Hepatic stellate cell (primary cell): ENCODE results near the gene OR10H5.
"Not testable (repeated sequence)": the region's sequence is repeated elsewhere in the genome, so short reads cannot be mapped to it uniquely, and the experiment has no call there.

Experiments
- DNase-seq: peaks from one replicate; pipeline ENCODE4 v3.0.0; 2011; ENCODE audit warnings: low spot score

The OR10H5 gene

GRCh38 chr19:15811476-15811875, 24.0 kb downstream of the OR10H5 start:
- DNase-seq = no peak

- DNase-seq = no peak
These were observed 24.7 kb downstream of the OR10H5 start for GRCh38 chr19:15812060-15812722.

GRCh38 chr19:15813916-15814315, 26.5 kb downstream of the OR10H5 start:
- DNase-seq = no peak

GRCh38 chr19:15815306-15815705, 27.8 kb downstream of the OR10H5 start, which contains the start of gene OR10H1:
OR10H1 (minus strand) TSS chr19:15815664; CDS start chr19:15808037, 7,627 bp downstream.
- DNase-seq = no peak

GRCh38 chr19:15820646-15821045, 33.2 kb downstream of the OR10H5 start:
- no peak for DNase-seq

- no peak for DNase-seq
These were observed 38.3 kb downstream of the OR10H5 start for GRCh38 chr19:15825753-15826152.

- DNase-seq = no peak
These were observed 40.7 kb downstream of the OR10H5 start for GRCh38 chr19:15828121-15828610.

- not testable (repeated sequence) for DNase-seq
These were observed 41.3 kb downstream of the OR10H5 start for GRCh38 chr19:15828611-15829305.

GRCh38 chr19:15829306-15829698, 41.8 kb downstream of the OR10H5 start:
- DNase-seq = no peak

- DNase-seq = no peak
These were observed 42.3 kb downstream of the OR10H5 start for GRCh38 chr19:15829786-15830185.

GRCh38 chr19:15831626-15832025, 44.2 kb downstream of the OR10H5 start:
- DNase-seq = no peak

GRCh38 chr19:15834232-15834631, 46.8 kb downstream of the OR10H5 start:
- not testable (repeated sequence) for DNase-seq

- DNase-seq = not testable (repeated sequence)
These were observed 48.3 kb downstream of the OR10H5 start for GRCh38 chr19:15835565-15836329.

GRCh38 chr19:15836330-15837220, 49.1 kb downstream of the OR10H5 start:
- peak; percentile 96 for DNase-seq

- DNase-seq = no peak
These were observed 49.8 kb downstream of the OR10H5 start for GRCh38 chr19:15837221-15837731.

GRCh38 chr19:15838351-15838750, 50.9 kb downstream of the OR10H5 start:
- DNase-seq = no peak

- not testable (repeated sequence) for DNase-seq
These were observed 52.4 kb downstream of the OR10H5 start for GRCh38 chr19:15839888-15840287.

GRCh38 chr19:15840833-15841232, 53.4 kb downstream of the OR10H5 start:
- DNase-seq = no peak

GRCh38 chr19:15841875-15842569, 54.6 kb downstream of the OR10H5 start:
- DNase-seq = no peak

- no peak for DNase-seq
These were observed 55.9 kb downstream of the OR10H5 start for GRCh38 chr19:15843203-15843893.
